BE2C (cell line): ENCODE data around the gene CAMP.
A peak's percentile ranks its signal among the peaks of the same experiment; 100 is the strongest.
"Not testable (repeated sequence)": the region's sequence is repeated elsewhere in the genome, so short reads cannot be mapped to it uniquely, and the experiment has no call there.

Experiments
- DNase-seq: peaks from one replicate; pipeline ENCODE4 v3.0.0-alpha.2; 2020
- H3K27me3 ChIP-seq: fragments of 250-450 bp; sonication (Bioruptor Pico); 2 replicates; pipeline ENCODE4 v1.5.1; 2020; ENCODE audit warnings: mild to moderate bottlenecking
- H3K36me3 ChIP-seq: fragments of 250-450 bp; sonication (Bioruptor Pico); 2 replicates; pipeline ENCODE4 v1.5.1; 2020; ENCODE audit warnings: mild to moderate bottlenecking
- H3K4me1 ChIP-seq: fragments of 250-450 bp; sonication (Bioruptor Pico); 2 replicates; pipeline ENCODE4 v1.5.1; 2020
- H3K4me3 ChIP-seq: 2 replicates; pipeline ENCODE4 v1.5.1; 2011; ENCODE audit warnings: low read depth, low read length
- H3K9me3 ChIP-seq: fragments of 250-450 bp; sonication (Bioruptor Pico); 2 replicates; pipeline ENCODE4 v1.5.1; 2020
- CTCF ChIP-seq: IDR thresholded peaks from 2 replicates; pipeline ENCODE4 v1.5.1; 2012; ENCODE audit warnings: mild to moderate bottlenecking, low read depth, low read length

The CAMP gene

GRCh38 chr3:48269592-48269991 lies 46.3 kb downstream of the CAMP start:
- no peaks in the 10 kb centered on the region for H3K4me1 ChIP-seq
- H3K4me3 ChIP-seq = no peak overlapping the region
- no peak for TF ChIP-seq CTCF
- H3K36me3 ChIP-seq = no peaks in the 10 kb centered on the region
- no peaks in the 10 kb centered on the region for H3K9me3 ChIP-seq
- no peaks in the 10 kb centered on the region for H3K27me3 ChIP-seq
- no peak for DNase-seq

- Histone ChIP-seq H3K9me3 (no peaks in the 10 kb centered on the region), H3K36me3 (no peaks in the 10 kb centered on the region), H3K27me3 (no peaks in the 10 kb centered on the region), H3K4me3 (no peak overlapping the region), H3K4me1 (no peaks in the 10 kb centered on the region)
- DNase-seq = no peak
- no peak for TF ChIP-seq CTCF
Measured at GRCh38 chr3:48270306-48270705, 47.0 kb downstream of the CAMP start.

- not testable (repeated sequence) for H3K27me3 ChIP-seq, H3K4me1 ChIP-seq, H3K9me3 ChIP-seq, H3K36me3 ChIP-seq, DNase-seq, H3K4me3 ChIP-seq
Measured at GRCh38 chr3:48271223-48271622, 47.9 kb downstream of the CAMP start.

- H3K9me3 ChIP-seq = no peaks in the 10 kb centered on the region
- no peak overlapping the region for H3K4me3 ChIP-seq
- no peaks in the 10 kb centered on the region for H3K4me1 ChIP-seq
- no peaks in the 10 kb centered on the region for H3K27me3 ChIP-seq
- no peak for DNase-seq
- no peaks in the 10 kb centered on the region for H3K36me3 ChIP-seq
- TF ChIP-seq CTCF = no peak
Measured at GRCh38 chr3:48271763-48272498, 48.6 kb downstream of the CAMP start.

GRCh38 chr3:48273594-48274211 lies 50.4 kb downstream of the CAMP start:
- DNase-seq = peak; percentile 46
- Histone ChIP-seq H3K4me1 (no peaks in the 10 kb centered on the region), H3K36me3 (no peaks in the 10 kb centered on the region), H3K27me3 (no peaks in the 10 kb centered on the region), H3K9me3 (no peaks in the 10 kb centered on the region), H3K4me3 (no peak overlapping the region)
- TF ChIP-seq CTCF = peak; percentile 80

- no peak for TF ChIP-seq CTCF
- H3K9me3 ChIP-seq = no peaks in the 10 kb centered on the region
- no peak overlapping the region for H3K4me3 ChIP-seq
- H3K36me3 ChIP-seq = no peaks in the 10 kb centered on the region
- DNase-seq = no peak
- H3K27me3 ChIP-seq = no peaks in the 10 kb centered on the region
- H3K4me1 ChIP-seq = no peaks in the 10 kb centered on the region
Measured at GRCh38 chr3:48274452-48274851, 51.2 kb downstream of the CAMP start.
